HuH-7.5 (cell line): ENCODE data around the gene TBXAS1.
"Not testable (repeated sequence)": the region's sequence is repeated elsewhere in the genome, so short reads cannot be mapped to it uniquely, and the experiment has no call there.

ENCODE experiments used
- DNase-seq: peaks from one replicate; pipeline ENCODE4 v3.0.0; 2011; ENCODE audit warnings: low spot score

TBXAS1 gene

DNA sequence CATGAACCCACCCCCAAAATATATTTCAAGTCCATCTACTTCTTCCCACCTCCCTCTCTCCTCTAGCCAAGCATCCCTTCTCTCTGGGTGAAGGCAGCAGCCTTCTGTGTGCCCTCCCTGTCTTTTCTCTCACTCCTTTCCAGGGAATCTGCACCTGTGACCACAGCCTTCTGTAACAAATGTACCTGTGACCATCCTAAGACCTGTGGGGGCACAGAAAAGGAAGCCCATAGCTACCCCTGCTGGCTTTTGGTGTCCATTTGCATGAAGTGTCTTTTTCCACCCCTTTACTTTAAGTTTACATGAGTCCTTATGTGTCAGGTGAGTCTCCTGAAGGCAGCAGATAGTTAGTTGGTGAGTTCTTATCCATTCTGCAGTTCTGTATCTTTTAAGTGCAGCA is 2.0 kb upstream of the TBXAS1 start:
- no peak for DNase-seq

DNA sequence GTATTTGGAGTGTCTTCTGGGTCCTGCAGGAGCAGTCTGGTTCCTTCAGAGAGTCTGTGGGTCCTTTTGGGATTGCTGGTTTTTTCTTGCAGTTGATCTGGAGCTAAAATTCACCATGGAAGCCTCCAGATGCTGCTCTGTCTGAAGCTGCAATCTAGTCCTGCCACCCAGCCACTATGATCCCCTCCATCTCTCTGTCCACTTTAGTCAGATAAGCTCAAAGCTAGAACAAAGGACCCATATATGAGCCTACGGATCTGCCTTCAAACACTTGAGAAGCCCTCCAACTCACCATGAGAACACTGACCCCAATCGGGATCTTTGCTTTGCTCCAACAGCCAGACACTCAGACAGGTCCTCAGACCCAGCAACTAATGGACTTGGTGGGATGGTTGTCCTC is 618 bp upstream of the TBXAS1 start:
- DNase-seq: no peak

DNA sequence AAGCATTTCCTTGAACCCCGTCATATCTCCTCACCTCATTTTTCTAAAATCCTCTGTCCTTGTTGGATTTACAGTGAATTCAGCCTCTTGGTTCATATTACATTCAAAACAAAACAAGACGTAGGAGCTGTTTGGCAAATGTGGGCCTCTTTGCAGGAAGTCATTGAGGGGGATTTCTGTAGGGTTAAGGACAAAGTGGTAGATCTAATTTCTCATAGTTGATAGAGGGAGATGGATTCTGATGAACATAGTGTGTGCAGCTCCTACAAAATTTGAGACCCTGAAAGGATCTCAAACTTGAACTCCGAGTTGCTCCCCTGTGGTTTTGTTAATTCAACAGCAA is 682 bp downstream of the TBXAS1 start:
- no peak for DNase-seq

DNA sequence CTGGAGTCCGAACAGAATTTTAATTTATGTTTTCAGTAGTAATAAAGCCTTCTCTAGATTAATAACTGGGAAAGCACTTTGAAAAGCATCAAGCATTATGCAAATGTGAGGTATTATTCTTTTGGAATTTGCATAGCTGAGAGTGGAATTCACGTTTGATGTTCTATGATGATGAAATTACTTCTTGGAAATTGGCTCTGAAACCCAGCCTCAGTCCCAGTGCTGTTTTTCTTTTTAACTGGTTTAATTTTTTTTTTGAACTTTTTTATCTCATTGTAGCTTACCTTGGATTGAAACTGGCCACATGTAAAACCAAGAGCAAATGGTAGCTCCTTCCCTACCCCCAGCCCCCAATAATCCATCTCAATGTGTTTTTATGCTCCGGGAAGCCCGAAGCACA is 1.2 kb downstream of the TBXAS1 start:
- no peak for DNase-seq

DNA sequence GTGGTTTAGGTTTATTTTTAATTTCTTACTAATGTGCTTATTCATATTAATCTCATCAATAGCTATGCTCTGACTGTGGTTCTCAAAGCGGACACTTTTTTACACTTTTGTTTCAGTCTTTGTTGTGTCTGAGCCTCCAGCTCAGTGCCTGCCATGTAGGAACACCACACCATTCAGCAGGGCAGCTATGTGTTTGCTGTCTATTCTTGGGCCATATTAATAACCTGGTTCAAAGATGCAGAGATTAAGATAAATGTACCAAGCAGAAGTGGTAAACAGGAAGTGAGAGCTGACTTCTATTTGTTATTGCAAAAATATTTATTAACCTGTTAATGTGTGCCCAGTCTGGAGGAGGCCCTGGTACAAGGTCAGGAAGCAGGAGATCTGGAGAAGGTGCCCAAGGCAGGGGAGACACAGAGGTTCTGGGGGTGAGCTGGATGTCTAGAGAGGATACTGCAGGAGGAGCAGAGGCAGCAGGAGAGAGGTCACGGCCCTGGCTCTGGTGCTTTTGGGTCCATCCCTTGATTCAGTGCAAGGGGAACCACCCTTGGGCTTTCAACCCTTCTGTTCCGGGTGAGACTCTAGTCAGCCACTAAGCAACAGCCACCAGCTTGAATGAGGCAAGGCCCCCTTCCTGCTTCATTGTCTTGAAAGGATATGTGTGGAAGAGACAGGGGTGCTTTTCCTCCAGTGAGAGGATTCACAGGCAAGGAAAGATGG is 1.9 kb downstream of the TBXAS1 start:
- DNase-seq: no peak

DNA sequence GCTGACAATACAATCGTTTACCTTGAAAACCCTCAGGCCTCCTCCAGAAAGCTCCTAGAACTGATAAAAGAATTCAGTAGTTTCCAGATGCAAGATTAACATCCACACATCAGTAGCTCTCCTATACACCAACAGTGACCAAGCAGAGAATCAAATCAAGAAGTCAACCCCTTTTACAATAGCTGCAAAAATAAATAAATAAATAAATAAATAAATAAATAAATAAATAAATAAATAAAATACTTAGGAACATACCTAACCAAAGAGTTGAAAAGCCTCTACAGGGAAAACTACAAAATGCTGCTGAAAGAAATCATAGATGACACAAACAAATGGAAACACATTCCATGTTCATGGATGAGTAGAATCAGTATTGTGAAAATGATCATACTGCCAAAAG is 6.8 kb downstream of the TBXAS1 start:
- DNase-seq: not testable (repeated sequence)

DNA sequence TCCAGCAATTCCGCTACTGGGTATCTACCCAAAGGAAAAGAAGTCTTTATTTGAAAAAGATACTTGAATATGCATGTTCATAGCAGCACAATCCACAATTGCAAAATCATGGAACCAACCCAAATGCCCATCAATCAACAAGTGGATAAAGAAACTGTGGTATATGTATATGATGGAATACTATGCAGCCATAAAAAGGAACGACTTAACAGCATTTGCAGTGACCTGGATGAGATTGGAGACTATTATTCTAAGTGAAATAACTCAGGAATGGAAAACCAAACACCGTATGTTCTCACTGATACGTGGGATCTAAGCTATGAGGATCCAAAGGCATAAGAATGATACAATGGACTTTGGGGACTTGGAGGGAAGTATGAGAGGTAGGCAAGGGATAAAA is 8.2 kb downstream of the TBXAS1 start:
- DNase-seq: not testable (repeated sequence)

DNA sequence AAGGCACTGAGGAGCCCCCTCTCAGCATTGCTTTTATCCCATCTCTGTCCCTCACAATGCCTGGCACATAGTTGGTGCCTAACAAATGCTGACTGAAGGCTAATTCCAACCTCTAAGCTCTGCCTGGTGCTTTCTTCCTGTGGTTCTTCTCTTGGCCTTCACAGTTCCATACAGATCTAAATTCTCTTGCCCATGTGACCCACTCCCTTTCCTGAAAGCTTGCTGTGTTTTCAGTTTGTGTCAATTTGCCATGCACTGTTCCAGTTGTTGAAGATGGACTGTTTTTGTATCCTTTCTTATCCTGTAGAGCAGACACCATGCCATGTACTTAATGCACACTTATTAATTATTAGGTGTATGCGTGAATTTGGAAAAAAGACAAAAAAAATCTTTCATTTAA is 9.2 kb downstream of the TBXAS1 start:
- DNase-seq: no peak

DNA sequence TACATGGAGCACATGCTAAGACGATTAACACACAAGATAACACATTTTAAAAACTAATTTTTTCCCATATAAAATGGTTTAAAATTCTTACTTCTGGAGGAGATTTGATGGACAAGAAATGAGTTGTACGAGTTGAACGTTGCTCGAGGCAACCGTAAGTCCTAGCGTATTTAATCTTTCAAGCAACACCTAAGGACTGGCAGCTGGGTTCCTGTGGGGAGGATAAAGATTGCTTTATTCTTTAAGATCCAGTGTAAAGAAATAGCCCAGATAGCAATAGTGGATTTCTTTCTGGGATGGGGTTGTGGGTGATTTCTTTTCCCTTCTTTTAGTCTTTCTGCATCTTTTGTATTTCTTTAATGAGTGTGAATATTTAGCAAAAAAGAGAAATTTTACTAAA is 9.8 kb downstream of the TBXAS1 start:
- no peak for DNase-seq

DNA sequence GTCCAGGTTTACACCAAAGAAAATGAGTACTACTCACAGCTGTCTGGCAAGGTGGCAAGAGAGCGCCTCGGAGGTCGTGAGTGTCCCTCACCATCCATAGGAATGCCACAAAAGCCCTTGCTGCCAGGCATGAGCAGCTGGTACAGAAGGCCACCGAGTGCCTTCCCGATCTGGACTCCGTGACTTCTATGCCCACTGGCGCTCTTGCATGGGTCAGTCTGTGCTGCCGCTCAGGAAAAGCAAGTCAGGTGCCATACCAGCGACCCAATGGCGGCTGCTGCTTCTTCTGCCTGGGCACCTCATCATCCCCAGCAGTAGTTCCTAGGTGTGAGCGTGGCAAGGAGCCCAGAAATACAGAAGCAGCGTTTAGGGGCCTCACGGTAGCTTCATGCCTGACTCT is 11.7 kb downstream of the TBXAS1 start:
- no peak for DNase-seq

DNA sequence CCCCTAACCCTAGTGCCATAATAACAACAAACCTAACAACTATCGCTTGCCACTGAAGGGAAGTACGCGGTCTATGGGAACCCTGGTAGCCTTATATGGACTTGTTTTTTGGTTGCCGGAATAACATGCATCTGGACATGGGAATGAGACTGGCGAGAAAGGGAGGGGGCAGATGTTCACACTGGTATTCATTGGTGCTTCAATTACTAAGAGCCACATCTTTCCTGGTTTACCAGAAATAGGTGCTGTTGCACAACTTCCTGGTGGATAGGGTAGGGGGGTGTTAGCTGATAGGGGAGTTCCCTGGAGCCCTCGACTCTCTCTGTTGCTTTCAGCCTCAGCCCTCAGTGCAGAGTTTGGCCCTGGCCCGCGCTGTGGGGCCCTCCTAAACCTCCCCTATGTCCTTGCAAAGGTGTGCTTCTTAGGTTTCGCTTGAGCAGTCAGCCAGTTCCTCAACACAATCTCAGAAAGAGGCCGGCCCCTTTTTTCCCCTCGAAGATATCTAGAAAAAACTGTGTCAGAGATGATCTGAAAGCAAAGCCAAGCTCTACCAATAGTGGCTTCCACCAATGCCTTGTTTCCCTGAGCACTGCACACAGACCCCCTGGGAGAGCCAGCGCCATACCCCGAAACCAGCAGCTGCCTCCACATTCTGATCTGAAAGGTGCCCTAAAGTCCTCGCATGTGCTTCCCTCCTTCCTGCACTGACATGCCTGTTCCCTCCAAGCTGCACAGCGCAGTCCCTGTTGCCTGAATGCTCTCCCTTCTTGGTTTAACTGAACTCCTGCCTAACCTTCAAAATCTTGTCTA is 13.5 kb downstream of the TBXAS1 start:
- no peak for DNase-seq

DNA sequence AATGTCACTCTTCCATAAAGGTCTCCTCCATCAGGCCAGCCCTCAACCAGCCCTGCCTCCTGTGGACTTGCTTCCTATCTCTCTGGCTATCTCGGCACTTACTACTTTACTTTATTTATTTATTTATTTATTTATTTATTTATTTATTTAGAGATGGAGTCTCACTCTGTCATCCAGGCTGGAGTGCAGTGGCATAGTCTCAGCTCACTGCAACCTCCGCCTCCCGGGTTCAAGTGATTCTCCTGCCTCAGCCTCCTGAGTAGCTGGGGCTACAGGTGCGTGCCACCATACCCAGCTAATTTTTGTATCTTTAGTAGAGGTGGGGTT is 14.1 kb downstream of the TBXAS1 start:
- DNase-seq: not testable (repeated sequence)

DNA sequence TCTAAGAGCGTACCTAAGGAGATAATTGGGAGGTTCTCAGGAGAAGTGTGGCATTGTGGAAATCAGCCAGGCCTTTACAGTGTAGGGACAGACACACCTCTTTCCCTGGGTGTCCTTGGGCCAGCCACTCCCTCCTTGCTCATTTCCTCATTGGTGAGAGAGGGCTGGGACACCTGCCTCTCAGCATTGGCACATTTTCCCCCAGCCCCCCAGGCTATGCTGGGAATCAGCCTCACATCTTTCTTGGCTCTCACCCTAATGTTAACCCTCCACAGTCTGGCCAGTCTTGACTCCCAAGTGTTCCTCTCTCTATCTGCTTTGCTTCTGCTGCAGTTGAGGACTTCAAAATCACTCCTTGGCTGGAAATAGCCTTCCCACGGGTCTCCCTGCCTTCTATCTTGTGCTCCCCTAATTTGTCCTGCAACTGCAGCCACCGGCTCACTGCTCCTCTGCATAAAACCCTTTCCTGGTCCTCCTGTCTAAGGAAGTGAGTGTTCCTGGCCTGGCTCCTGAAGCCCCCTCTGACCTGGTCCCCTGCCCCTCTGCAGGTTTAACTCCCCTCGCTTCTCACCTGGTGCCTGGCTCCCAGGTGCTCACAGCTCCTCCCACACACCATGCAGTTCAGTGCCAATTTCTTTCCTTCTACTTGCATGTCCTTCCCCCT is 15.8 kb downstream of the TBXAS1 start:
- DNase-seq: no peak

DNA sequence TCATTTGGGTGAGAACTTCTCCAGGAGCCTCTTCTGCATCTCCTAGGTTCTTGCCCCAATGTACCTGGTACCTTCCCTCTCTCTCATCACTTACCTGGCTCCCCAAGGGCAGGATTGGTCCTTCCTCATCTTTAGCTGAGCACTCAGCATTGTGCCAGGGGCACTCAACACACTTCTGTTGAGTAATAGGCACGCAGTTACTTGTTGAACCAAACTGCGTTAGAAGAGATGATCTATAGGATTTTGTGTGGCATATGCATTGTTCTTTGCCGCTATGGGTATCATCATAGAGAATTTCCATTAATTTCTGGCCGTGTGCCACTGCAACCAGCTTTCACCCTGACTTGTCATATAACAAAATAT is 16.4 kb downstream of the TBXAS1 start:
- no peak for DNase-seq

DNA sequence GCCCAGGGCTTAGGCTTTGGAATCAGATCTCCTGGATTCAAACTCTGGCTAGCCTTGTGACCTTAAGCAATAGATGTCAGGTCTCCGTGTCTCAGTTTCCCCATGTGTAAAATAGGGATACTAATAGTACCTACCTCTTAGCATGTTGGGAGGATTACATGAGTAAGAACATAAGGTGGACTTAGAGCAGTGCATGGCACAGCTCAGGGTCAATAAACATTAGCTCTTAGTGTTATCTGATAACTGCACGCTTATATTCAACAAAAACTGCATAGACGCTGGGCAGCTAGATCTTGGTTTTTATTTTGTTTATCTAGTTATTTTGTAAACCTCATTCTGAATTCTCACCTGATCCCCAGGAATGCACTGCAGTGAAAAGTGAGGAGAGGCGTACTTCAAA is 17.2 kb downstream of the TBXAS1 start:
- DNase-seq: no peak

DNA sequence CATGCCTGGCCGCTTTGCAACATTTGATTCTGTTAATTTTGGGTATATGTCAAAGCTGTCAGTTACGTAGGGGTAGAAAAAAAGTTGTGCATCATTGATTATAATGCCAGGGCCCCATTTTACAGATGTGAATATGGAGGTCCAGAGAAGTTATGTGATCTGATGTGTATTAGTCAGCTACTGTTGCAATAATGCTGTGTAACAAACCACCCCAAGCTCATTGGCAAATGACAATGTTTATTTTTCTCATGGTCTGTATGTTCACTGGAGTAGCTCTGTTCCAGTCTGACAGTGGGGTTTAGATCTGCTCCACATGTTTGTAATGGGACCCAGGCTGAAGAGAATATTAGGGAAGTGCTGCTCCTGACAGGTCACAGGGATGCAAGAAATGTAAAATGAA is 19.2 kb downstream of the TBXAS1 start:
- DNase-seq: no peak

DNA sequence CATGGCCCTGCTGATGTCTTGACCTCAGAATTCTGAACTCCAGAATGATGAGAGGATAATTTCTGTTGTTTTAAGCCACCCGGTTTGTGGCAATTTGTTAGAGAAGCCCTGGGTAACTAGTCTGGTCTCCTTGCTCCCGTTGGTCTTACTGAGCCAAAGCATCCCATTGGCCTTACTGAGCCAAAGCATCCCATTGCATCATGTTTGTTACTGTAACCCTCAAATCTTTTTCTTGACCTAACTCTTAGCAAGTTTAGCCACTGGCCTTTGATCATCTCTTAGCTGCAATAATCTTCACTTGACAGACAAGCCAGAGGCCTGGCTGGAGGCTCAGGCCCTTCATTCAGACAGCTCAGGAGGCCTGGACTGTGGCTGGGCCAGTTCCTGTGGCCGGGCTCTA is 21.8 kb downstream of the TBXAS1 start:
- DNase-seq: no peak

DNA sequence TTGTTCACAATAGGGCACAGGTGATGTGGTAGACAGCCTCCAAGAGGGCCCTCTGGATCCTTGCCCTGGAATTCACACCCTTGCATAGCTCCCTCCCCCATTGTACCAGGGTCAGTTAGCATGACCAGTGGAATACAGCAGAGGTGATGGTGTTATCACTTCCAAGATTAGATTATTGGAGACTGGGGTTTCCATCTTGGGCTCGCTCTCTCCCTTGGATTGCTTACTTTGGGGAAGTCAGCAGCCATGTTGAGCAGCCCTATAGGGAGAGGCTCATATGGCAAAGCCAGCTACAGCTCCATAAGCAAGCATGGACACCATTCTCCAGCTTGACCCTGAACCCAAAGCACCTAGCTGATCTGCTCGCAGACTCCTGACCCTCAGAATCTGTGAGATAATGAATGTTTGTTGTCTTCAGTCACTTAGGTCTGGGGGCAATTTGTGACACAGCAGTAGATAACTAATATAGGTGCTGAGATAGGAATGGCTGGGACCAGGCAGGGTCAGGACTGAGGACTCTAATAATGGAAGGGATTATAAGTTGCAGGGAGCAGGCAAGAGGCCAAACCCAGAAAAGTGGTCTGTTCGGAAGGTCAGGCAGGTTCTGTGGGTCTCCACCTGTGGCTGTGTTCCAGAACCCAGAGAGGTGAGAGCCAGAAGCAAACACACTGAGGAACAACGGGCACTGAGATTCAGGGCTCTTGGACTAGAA is 22.9 kb downstream of the TBXAS1 start:
- no peak for DNase-seq

DNA sequence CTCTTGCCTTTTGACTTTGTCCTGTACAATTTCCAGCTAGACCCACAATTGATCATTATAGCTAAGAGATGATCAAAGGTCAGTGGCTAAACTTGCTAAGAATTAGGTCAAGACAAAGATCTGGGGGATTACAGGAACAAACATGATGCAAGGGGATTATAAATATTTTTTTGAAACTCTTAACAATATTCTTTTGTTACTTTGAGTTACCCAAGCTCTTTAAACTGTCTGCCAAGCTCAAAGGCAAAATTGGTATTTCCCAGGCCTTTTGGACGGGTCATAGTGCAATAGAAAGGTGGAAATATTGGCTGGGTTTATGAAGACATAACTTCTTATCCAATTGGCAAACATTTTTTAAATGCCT is 23.4 kb downstream of the TBXAS1 start:
- DNase-seq: no peak

DNA sequence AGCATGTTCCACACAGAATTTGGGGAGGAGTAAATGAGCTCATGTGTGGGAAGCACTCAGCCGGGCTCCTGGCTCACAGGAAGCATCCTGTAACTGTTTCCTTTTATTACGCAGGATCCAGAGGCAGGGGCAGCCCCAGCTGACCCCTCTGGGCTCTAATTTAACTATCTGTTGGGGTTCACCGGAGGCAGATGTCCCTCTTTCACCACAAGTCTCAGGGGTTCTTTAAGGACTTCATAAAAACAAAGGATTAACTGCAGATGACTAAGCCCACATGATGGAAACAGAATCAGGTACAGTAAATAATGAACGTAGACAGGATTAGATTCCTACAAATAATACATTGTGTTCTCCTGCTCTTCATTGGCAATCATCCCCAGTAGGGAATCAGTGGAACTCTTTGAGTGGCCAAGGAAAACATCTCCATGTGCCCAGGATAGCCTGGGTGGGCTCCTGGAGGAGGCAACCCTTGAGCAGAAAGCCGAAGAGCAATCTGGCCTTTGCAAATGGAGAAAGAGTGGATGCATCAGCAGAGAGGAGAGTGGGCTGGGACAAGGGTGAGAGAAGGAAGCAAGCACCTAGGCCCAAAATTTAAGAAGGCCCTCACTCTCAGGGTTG is 24.6 kb downstream of the TBXAS1 start:
- DNase-seq: no peak

DNA sequence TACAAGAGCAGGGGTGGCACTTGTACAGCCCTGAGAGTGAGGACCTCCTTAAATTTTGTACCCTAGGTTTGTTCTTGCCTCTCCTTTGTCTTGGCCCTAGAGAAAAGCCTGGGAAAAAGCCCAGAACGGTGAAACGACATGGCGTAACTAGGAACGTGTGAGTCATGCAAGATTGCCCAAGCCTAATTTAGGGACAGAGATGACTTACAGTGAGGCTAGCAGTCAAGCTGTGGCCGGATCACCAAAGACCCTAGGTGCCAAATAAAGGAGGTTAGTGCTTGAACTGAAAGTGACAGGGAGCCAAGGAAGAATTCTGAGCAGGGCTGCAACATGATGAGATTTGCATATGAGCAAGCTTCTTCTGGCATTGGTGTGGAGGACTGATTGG is 25.1 kb downstream of the TBXAS1 start:
- no peak for DNase-seq

DNA sequence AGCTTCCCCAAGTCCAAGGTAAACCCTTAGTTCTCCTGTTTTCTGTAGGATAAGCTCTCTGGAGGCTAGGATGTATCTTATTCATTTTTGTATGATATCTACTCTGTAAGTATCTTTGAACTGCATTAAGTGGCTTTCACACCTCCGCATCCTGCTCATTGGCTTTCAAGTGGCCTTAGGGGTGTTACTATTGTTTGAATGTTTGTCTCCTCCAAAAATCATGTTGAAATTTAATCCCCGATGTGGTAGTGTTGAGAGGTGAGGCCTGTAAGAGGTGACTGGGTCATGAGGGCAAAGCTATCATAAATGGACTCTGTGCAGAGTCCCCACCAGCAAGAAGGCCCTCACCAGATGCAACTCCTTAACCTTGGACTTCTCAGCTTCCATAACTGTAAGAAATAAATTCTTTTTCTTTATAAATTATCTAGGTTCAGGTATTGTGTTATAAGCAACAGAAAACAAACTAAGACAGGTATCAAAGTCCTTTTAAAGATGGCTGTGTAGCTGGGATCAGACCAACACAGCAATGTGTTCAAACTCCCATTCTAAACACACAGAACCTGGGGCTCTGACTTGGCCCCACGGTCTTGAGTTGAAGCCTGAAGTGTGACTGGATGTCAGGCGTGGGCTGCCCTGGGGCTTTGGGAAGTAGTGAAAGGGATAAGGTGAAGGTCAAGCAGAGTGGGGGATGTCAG is 25.9 kb downstream of the TBXAS1 start:
- DNase-seq: no peak
